Neural cell (in vitro differentiated cells): Measurements from ENCODE around the gene TRIO. TPM values are rescaled to one million over a fixed set of nuclear protein-coding genes. Genes with fewer than 3 reads are reported as not detected.

Experiments
- H2AFZ ChIP-seq: fragments of 200-600, 300-800 bp; sonication (generic), shearing (Covaris generic); 2 replicates; pipeline ENCODE4 v1.6.0; 2014; ENCODE audit warnings: low read depth, mild to moderate bottlenecking, antibody characterized with exemption, low read length, moderate library complexity
- H3F3A ChIP-seq: fragments of 200-600 bp; shearing (Covaris generic); 2 replicates; pipeline ENCODE4 v1.6.1; 2016; ENCODE audit warnings: mild to moderate bottlenecking, moderate library complexity, mixed read lengths, antibody characterized with exemption, low read length; ENCODE audit not compliant: insufficient read depth, poor library complexity, severe bottlenecking
- H3K27ac ChIP-seq: fragments of 200-600, 300-800 bp; sonication (generic), shearing (Covaris generic); 2 replicates; pipeline ENCODE4 v1.5.1; 2014; ENCODE audit warnings: mild to moderate bottlenecking, low read length, moderate library complexity
- H3K27me3 ChIP-seq: fragments of 300-800, 200-600 bp; sonication (generic), shearing (Covaris generic); 2 replicates; pipeline ENCODE4 v1.6.0; 2014; ENCODE audit warnings: mild to moderate bottlenecking, low read depth, low read length, moderate library complexity; ENCODE audit not compliant: insufficient read depth
- H3K36me3 ChIP-seq: fragments of 300-800, 200-600 bp; sonication (generic), shearing (Covaris generic); 2 replicates; pipeline ENCODE4 v1.5.1; 2014; ENCODE audit warnings: mild to moderate bottlenecking, antibody characterized with exemption, low read length, moderate library complexity; ENCODE audit not compliant: insufficient read depth
- H3K4me2 ChIP-seq: fragments of 300-800, 200-600 bp; sonication (generic), shearing (Covaris generic); 2 replicates; pipeline ENCODE4 v1.6.0; 2014; ENCODE audit warnings: mild to moderate bottlenecking, low read length
- H3K4me3 ChIP-seq: fragments of 300-800, 200-600 bp; sonication (generic), shearing (Covaris generic); 2 replicates; pipeline ENCODE4 v1.5.1; 2014; ENCODE audit warnings: mild to moderate bottlenecking, low read length, moderate library complexity
- H3K79me2 ChIP-seq: fragments of 200-600 bp; shearing (Covaris generic); replicated peaks from 2 replicates; pipeline ENCODE4 v1.6.0; 2014; ENCODE audit warnings: mild to moderate bottlenecking, low read length, moderate library complexity; ENCODE audit not compliant: insufficient read depth
- H3K9ac ChIP-seq: fragments of 300-800, 200-600 bp; sonication (generic), shearing (Covaris generic); 2 replicates; pipeline ENCODE4 v1.6.1; 2016; ENCODE audit warnings: mild to moderate bottlenecking, low read length, mixed read lengths
- H3K9me2 ChIP-seq: fragments of 200-600 bp; shearing (Covaris generic); 2 replicates; pipeline ENCODE4 v1.6.1; 2016; ENCODE audit warnings: mild to moderate bottlenecking, low read length, mixed read lengths; ENCODE audit not compliant: insufficient read depth
- H3K9me3 ChIP-seq: fragments of 200-600, 300-800 bp; sonication (generic), shearing (Covaris generic); 2 replicates; pipeline ENCODE4 v1.6.1; 2016; ENCODE audit warnings: mild to moderate bottlenecking, mixed run types, low read length, moderate library complexity, mixed read lengths
- H4K20me1 ChIP-seq: fragments of 200-600 bp; shearing (Covaris generic); 2 replicates; pipeline ENCODE4 v1.6.1; 2016; ENCODE audit warnings: mild to moderate bottlenecking, mixed run types; ENCODE audit not compliant: insufficient read depth
- EP300 ChIP-seq: fragments of 450-650 bp; conservative IDR thresholded peaks from 2 replicates; pipeline ENCODE4 v1.6.1; 2014; ENCODE audit warnings: antibody characterized with exemption, mild to moderate bottlenecking, moderate library complexity; ENCODE audit not compliant: poor library complexity, severe bottlenecking
- EZH2 ChIP-seq: fragments of 200-600, 300-800 bp; shearing (Covaris generic), sonication (generic); IDR thresholded peaks from 2 replicates; pipeline ENCODE4 v1.6.1; 2014; ENCODE audit warnings: antibody characterized with exemption, low read length, borderline replicate concordance, mild to moderate bottlenecking; ENCODE audit not compliant: insufficient read depth, poor library complexity, severe bottlenecking
- MXI1 ChIP-seq: fragments of 450-650 bp; conservative IDR thresholded peaks from 2 replicates; pipeline ENCODE4 v1.6.1; 2014; ENCODE audit warnings: antibody characterized with exemption, mild to moderate bottlenecking; ENCODE audit not compliant: poor library complexity, severe bottlenecking
- POLR2AphosphoS5 ChIP-seq: IDR thresholded peaks from 2 replicates; pipeline ENCODE4 v1.6.1; 2012
- RAD21 ChIP-seq: fragments of 450-650 bp; conservative IDR thresholded peaks from 2 replicates; pipeline ENCODE4 v1.6.1; 2014; ENCODE audit warnings: antibody characterized with exemption, mild to moderate bottlenecking, moderate library complexity
- SMC3 ChIP-seq: fragments of 450-650 bp; conservative IDR thresholded peaks from 2 replicates; pipeline ENCODE4 v1.6.1; 2014; ENCODE audit warnings: antibody characterized with exemption, mild to moderate bottlenecking, moderate library complexity; ENCODE audit not compliant: poor library complexity
- TAF1 ChIP-seq: IDR thresholded peaks from 2 replicates; pipeline ENCODE4 v1.6.1; 2012; ENCODE audit warnings: low read depth
- polyA plus RNA-seq: library from polyadenylated mRNA; depleted of rRNA; stranded (reverse); fragments of >200 nt; gene quantifications from 2 replicates; pipeline ENCODE4 v1.2.3, GENCODE V29; 2014
- TF ChIP-seq, protein P1 (sequence below): IDR thresholded peaks from 2 replicates; pipeline ENCODE4 v1.6.1; 2012; ENCODE audit warnings: borderline replicate concordance
- TF ChIP-seq, protein P2 (sequence below): fragments of 450-650 bp; IDR thresholded peaks from 2 replicates; pipeline ENCODE4 v1.5.1; 2014; ENCODE audit warnings: antibody characterized with exemption, mild to moderate bottlenecking, moderate library complexity; ENCODE audit not compliant: poor library complexity, severe bottlenecking

TRIO gene
- polyA plus RNA-seq, 1 donor from 2014 or later, result 168 TPM

GRCh38 chr5:14134771-14135170 is 8.4 kb upstream of the TRIO start:
- Histone ChIP-seq H2AFZ (no peak overlapping the region), H3K36me3 (no peaks in the 10 kb centered on the region), H3K4me3 (no peak overlapping the region), H3K27ac (no peak overlapping the region), H3K9ac (no peak overlapping the region), H3K9me3 (no peaks in the 10 kb centered on the region), H3K4me2 (no peak overlapping the region), H3K27me3 (no peaks in the 10 kb centered on the region), H3K9me2 (no peaks in the 10 kb centered on the region), H4K20me1 (no peaks in the 10 kb centered on the region), H3K79me2 (no peaks in the 10 kb centered on the region), H3F3A (no peaks in the 10 kb centered on the region)
- TF ChIP-seq EZH2, result no peak
- TF ChIP-seq TAF1, result no peak
- TF ChIP-seq POLR2AphosphoS5, result no peak
- no peak for TF ChIP-seq MXI1
- no peak for TF ChIP-seq SMC3
- TF ChIP-seq, protein P1, sequence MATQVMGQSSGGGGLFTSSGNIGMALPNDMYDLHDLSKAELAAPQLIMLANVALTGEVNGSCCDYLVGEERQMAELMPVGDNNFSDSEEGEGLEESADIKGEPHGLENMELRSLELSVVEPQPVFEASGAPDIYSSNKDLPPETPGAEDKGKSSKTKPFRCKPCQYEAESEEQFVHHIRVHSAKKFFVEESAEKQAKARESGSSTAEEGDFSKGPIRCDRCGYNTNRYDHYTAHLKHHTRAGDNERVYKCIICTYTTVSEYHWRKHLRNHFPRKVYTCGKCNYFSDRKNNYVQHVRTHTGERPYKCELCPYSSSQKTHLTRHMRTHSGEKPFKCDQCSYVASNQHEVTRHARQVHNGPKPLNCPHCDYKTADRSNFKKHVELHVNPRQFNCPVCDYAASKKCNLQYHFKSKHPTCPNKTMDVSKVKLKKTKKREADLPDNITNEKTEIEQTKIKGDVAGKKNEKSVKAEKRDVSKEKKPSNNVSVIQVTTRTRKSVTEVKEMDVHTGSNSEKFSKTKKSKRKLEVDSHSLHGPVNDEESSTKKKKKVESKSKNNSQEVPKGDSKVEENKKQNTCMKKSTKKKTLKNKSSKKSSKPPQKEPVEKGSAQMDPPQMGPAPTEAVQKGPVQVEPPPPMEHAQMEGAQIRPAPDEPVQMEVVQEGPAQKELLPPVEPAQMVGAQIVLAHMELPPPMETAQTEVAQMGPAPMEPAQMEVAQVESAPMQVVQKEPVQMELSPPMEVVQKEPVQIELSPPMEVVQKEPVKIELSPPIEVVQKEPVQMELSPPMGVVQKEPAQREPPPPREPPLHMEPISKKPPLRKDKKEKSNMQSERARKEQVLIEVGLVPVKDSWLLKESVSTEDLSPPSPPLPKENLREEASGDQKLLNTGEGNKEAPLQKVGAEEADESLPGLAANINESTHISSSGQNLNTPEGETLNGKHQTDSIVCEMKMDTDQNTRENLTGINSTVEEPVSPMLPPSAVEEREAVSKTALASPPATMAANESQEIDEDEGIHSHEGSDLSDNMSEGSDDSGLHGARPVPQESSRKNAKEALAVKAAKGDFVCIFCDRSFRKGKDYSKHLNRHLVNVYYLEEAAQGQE, result no peak

DNA sequence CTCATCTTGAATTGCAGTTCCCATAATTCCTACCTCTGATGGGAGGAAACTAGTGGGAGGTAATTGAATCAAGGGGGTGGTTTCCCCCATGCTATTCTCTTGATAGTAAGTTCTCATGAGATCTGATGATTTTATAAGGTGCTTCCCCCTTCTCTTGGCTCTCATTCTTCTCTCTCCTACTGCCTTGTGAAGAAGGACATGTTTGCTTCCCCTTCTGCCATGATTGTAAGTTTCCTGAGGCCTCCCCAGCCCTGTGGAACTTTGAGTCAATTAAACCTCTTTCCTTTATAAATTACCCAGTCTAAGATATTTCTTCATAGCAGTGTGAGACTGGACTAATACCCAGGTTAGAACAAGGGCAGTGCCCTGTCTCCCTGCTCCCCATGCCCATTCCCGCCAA is 7.5 kb upstream of the TRIO start:
- H3F3A ChIP-seq, result no peaks in the 10 kb centered on the region
- no peaks in the 10 kb centered on the region for H3K27me3 ChIP-seq
- H3K9ac ChIP-seq, result no peak overlapping the region

More for the DNA sequence above, 7.5 kb upstream of the TRIO start:
- no peaks in the 10 kb centered on the region for H3K79me2 ChIP-seq
- H3K36me3 ChIP-seq, result no peaks in the 10 kb centered on the region
- TF ChIP-seq SMC3 (no peak), EP300 (no peak), RAD21 (no peak), TAF1 (no peak), POLR2AphosphoS5 (no peak), MXI1 (no peak), EZH2 (no peak)
- TF ChIP-seq, protein P1, result no peak
- TF ChIP-seq, protein P2, sequence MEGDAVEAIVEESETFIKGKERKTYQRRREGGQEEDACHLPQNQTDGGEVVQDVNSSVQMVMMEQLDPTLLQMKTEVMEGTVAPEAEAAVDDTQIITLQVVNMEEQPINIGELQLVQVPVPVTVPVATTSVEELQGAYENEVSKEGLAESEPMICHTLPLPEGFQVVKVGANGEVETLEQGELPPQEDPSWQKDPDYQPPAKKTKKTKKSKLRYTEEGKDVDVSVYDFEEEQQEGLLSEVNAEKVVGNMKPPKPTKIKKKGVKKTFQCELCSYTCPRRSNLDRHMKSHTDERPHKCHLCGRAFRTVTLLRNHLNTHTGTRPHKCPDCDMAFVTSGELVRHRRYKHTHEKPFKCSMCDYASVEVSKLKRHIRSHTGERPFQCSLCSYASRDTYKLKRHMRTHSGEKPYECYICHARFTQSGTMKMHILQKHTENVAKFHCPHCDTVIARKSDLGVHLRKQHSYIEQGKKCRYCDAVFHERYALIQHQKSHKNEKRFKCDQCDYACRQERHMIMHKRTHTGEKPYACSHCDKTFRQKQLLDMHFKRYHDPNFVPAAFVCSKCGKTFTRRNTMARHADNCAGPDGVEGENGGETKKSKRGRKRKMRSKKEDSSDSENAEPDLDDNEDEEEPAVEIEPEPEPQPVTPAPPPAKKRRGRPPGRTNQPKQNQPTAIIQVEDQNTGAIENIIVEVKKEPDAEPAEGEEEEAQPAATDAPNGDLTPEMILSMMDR, result no peak
- H3K9me2 ChIP-seq, result no peaks in the 10 kb centered on the region
- H3K9me3 ChIP-seq, result no peaks in the 10 kb centered on the region
- no peak overlapping the region for H3K4me3 ChIP-seq
- no peaks in the 10 kb centered on the region for H4K20me1 ChIP-seq
- no peak overlapping the region for H2AFZ ChIP-seq
- no peak overlapping the region for H3K27ac ChIP-seq
- no peak overlapping the region for H3K4me2 ChIP-seq
